ENCODE measurements around the gene SLC27A2.

- TF ChIP-seq, protein P1, sequence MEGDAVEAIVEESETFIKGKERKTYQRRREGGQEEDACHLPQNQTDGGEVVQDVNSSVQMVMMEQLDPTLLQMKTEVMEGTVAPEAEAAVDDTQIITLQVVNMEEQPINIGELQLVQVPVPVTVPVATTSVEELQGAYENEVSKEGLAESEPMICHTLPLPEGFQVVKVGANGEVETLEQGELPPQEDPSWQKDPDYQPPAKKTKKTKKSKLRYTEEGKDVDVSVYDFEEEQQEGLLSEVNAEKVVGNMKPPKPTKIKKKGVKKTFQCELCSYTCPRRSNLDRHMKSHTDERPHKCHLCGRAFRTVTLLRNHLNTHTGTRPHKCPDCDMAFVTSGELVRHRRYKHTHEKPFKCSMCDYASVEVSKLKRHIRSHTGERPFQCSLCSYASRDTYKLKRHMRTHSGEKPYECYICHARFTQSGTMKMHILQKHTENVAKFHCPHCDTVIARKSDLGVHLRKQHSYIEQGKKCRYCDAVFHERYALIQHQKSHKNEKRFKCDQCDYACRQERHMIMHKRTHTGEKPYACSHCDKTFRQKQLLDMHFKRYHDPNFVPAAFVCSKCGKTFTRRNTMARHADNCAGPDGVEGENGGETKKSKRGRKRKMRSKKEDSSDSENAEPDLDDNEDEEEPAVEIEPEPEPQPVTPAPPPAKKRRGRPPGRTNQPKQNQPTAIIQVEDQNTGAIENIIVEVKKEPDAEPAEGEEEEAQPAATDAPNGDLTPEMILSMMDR (conservative IDR thresholded peaks at IDR 0.05; ENCODE audit: low read depth, low read length) = no peak
- TF ChIP-seq EZH2 (IDR thresholded peaks at IDR 0.05; ENCODE audit: borderline replicate concordance, low read depth, low read length, poor library complexity, severe bottlenecking) = no peak
These were observed 3.0 kb downstream of the SLC27A2 start for GRCh38 chr15:50184863-50185504.
